BJ (cell line): Measurements from ENCODE around the gene SSBP3. TPM values are rescaled to one million over a fixed set of nuclear protein-coding genes. Genes with fewer than 3 reads are reported as not detected.

ENCODE experiments used
- CTCF ChIA-PET: fragments of 350-600 bp; formaldehyde crosslinking; extraction: SDS; loops from one replicate; lab custom pipeline; 2021; ENCODE audit warnings: antibody characterized with exemption, inconsistent platforms; lab: Yijun Ruan, JAX
- POLR2A ChIA-PET: fragments of 300-600 bp; sonication (Branson Sonifier 250); formaldehyde crosslinking; extraction: SDS; loops from one replicate; lab custom pipeline; 2021; ENCODE audit warnings: antibody characterized with exemption; lab: Charles Lee
- DNase-seq: peaks from one replicate; pipeline ENCODE4 v3.0.0-alpha.2; 2011; ENCODE audit warnings: low read depth
- H3K27me3 ChIP-seq: 2 replicates; pipeline ENCODE4 v1.6.0; 2011; ENCODE audit warnings: low read length; ENCODE audit not compliant: control insufficient read depth, insufficient read depth
- H3K36me3 ChIP-seq: 2 replicates; pipeline ENCODE4 v1.5.1; 2011; ENCODE audit warnings: low read length; ENCODE audit not compliant: control insufficient read depth, insufficient read depth
- H3K4me3 ChIP-seq: 2 replicates; pipeline ENCODE4 v1.5.1; 2011; ENCODE audit warnings: low read depth, mild to moderate bottlenecking, control low read depth, low read length
- polyA plus RNA-seq: library from polyadenylated mRNA; depleted of rRNA; stranded (reverse); fragments of >200 nt; gene quantifications from 2 replicates; pipeline ENCODE4 v1.2.3, GENCODE V29; 2011
- TF ChIP-seq, protein P1 (sequence below): IDR thresholded peaks from 2 replicates; pipeline ENCODE4 v1.5.1; 2011; ENCODE audit warnings: low read depth, mild to moderate bottlenecking, control low read depth, inconsistent platforms, low read length, moderate library complexity; ENCODE audit not compliant: insufficient read depth

Gene SSBP3
- polyA plus RNA-seq, 1 experiment = 25.9 TPM

DNA sequence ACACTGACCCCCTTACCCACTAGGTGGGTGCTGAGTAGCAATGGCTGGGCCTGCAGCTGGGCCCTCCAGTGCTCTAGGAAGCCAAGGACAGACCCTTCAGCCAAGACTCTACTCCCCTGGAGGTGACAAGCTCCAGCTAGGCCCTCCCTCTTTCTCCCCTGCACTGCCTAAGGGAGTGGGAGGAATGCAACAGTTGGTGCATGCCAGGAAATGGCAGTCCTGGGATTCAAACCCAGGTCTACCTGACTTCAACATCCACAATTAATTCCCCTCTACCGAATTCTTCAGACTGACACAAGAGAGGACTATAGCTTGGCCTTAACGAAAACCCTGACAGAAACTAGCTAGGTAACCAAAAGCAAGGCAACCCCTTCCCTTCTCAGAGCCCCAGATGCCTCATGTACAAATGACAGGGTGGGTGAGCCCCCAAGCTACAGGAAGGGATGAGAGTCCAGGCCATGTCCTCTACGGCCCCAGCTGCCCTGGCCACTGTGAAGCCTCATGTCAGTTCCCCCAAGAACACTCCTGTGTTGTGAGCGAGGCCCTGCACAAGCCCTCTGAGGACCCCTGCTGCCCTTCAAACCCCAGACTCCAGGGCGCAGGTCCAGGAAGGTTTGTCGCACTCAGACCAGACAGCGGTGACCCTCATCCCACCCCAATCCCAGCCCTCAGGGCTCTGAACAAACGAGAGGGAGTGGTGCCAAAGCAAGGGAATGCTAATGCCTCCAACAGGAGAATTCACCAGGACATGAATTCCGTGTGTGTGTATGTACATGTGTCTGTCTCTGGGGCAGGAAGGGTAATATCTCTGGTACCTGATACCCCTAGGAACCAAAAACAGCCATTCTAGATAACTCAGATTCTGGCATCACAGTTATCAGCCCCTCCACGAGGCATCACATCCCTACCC lies 113.9 kb downstream of the SSBP3 start:
- ChIA-PET POLR2A (no interaction called here), CTCF (no interaction called here)
- Histone ChIP-seq H3K36me3 (no peaks in the 10 kb centered on the region), H3K27me3 (no peaks in the 10 kb centered on the region), H3K4me3 (no peak overlapping the region)
- no peak for DNase-seq
- TF ChIP-seq, protein P1, sequence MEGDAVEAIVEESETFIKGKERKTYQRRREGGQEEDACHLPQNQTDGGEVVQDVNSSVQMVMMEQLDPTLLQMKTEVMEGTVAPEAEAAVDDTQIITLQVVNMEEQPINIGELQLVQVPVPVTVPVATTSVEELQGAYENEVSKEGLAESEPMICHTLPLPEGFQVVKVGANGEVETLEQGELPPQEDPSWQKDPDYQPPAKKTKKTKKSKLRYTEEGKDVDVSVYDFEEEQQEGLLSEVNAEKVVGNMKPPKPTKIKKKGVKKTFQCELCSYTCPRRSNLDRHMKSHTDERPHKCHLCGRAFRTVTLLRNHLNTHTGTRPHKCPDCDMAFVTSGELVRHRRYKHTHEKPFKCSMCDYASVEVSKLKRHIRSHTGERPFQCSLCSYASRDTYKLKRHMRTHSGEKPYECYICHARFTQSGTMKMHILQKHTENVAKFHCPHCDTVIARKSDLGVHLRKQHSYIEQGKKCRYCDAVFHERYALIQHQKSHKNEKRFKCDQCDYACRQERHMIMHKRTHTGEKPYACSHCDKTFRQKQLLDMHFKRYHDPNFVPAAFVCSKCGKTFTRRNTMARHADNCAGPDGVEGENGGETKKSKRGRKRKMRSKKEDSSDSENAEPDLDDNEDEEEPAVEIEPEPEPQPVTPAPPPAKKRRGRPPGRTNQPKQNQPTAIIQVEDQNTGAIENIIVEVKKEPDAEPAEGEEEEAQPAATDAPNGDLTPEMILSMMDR = no peak

DNA sequence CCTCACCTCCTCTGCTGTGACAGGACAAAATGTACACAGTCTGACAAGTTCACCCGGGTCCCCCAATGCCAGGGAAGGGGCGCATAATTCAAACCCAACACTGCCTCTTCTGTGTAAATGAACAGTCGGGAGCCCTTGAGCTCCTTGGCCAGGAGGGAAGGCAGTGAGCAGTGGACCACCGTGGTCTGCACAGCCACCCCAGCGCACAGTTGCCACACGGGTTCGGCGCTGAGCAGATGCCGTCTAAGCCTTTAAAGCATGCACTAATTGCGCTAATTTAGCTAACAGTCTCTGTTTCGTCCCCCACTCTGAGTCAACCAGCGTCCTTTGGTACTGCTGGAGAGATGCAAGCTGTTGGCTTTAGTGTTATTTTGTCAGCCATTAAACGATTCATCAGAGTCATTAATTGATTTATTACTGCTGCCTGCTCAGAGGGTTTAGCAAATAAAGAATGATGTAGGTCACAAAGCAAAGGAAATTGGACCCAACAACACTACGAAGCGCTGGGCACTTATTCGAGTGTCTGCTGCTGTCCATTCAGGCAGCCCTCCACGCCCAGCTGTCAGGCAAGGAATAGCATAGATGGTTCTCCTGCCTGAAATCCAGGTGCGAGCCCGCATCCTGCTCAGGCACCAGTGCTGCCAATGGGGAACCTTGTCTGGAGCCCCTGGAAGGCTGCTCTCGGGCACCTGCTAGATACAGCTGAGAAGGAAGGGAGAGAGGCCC lies 114.8 kb downstream of the SSBP3 start:
- Histone ChIP-seq H3K27me3 (no peaks in the 10 kb centered on the region), H3K36me3 (no peaks in the 10 kb centered on the region), H3K4me3 (no peak overlapping the region)
- TF ChIP-seq, protein P1 = no peak
- ChIA-PET CTCF (no interaction called here), POLR2A (no interaction called here)
- no peak for DNase-seq

DNA sequence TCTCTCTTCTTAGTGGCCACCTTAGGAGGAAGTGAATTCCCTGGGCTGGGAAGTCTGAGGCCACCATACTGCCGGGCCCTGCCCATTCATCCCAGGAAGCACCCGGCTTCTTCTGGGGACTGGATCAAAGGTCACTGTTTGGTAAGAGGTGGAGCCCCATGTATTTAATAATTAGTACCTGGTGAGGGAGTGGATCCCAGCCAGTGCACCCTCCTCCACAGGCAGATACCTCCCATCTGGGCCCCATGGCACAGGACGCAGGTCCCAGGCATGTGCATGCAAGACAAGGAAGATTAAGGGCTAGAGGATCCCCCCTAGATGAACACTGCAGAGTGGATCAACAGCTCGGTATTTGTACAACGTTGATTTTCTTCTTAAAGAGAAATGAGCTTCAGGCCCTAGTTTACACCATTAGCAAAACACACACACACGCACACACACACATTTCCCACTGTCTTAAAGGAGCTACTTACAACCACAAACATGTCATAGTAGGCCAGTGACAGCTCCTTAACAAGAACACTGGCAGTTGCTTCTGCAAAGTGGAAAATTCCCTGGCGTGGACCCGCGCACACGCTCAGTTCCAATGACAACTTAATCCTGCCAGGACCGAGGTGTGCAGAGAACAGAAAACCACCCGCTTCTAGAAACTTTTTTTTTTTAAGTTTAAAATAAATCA lies 115.5 kb downstream of the SSBP3 start:
- ChIA-PET POLR2A (no interaction called here), CTCF (interaction anchor here (1.2 kb wide), 1 partner anchor 199 kb away, joined by 3 read pairs; no protein-coding TSS in a partner anchor)
- no peaks in the 10 kb centered on the region for H3K36me3 ChIP-seq
- no peak overlapping the region for H3K4me3 ChIP-seq
- DNase-seq = no peak
- TF ChIP-seq, protein P1 = no peak
- H3K27me3 ChIP-seq = no peaks in the 10 kb centered on the region

DNA sequence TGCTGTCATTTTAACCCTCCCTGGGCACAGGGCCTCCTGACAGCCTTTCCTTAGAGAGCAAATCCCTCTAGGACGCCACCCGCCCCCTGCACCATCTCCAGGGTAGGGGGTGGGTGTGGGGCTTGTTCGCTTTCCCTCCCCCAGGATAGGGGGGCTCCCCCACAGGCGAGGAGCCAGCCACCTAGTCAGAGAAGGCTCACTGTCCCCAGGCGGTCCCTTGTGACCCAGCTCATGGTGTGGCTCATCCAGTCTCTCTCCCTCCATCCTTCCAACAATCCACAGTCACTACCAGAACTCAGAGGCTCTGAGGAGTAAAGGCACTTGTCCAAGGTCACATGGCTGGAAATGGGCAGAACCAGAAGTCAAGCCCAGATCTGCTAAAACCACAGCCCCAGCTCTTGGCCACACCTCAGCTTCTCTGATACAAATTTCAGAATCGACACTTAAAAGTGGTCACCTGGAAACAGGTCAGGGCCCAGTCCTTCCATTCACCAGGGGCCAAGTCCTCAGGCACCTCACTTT lies 116.4 kb downstream of the SSBP3 start:
- Histone ChIP-seq H3K36me3 (no peaks in the 10 kb centered on the region), H3K27me3 (no peaks in the 10 kb centered on the region), H3K4me3 (no peak overlapping the region)
- no peak for DNase-seq
- TF ChIP-seq, protein P1 = no peak
- POLR2A ChIA-PET = no interaction called here
- CTCF ChIA-PET = interaction anchor here (1.2 kb wide), 1 partner anchor 200 kb away, joined by 3 read pairs; no protein-coding TSS in a partner anchor

DNA sequence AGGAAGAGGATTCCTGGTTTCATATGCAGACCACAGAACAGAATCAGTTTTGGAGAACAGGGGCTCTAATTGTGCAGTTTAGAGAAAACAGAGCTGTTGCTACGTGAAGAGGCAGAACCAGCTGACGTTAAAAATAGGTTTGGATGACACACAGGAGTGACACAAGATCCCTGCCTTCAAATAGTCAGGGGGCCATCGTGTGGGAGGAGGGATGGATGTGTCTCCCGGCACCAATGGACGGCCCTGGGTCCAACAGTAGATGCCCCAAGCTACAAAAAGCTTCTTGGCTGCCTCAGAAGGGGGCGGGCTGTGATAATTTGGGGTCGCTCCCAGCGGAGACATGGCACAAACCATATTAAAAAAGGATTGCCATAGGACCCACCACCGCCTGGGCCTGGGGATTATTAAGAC lies 118.4 kb downstream of the SSBP3 start:
- POLR2A ChIA-PET = no interaction called here
- no peak for DNase-seq
- CTCF ChIA-PET = interaction anchor here (1.2 kb wide), 1 partner anchor 15 kb away, joined by 4 read pairs; no protein-coding TSS in a partner anchor

More for the DNA sequence above, 118.4 kb downstream of the SSBP3 start:
- Histone ChIP-seq H3K36me3 (no peaks in the 10 kb centered on the region), H3K27me3 (no peaks in the 10 kb centered on the region), H3K4me3 (no peak overlapping the region)
- TF ChIP-seq, protein P1 = no peak
